Dermis microvascular lymphatic vessel endothelial cell (primary cell): ENCODE results near the gene TUBB3. TPM values are rescaled to one million over a fixed set of nuclear protein-coding genes. Genes with fewer than 3 reads are reported as not detected.
"Not testable (repeated sequence)": the region's sequence is repeated elsewhere in the genome, so short reads cannot be mapped to it uniquely, and the experiment has no call there.

Source experiments
- DNase-seq, 2 donors: peaks; one replicate each; pipeline versions ENCODE4 v3.0.0 to v3.0.0-alpha.2; 2010; ENCODE audit warnings: low read depth in 2 of 2
- total RNA-seq: library from RNA; depleted of rRNA; stranded (reverse); fragments of >200 nt; gene quantifications from 2 replicates; pipeline ENCODE4 v1.2.1, GENCODE V29; 2014

Gene TUBB3
- total RNA-seq, 1 donor from 2014 or later = 137 TPM

GRCh38 chr16:89964201-89964600, 41.1 kb downstream of the TUBB3 start:
- no peak for DNase-seq

DNA sequence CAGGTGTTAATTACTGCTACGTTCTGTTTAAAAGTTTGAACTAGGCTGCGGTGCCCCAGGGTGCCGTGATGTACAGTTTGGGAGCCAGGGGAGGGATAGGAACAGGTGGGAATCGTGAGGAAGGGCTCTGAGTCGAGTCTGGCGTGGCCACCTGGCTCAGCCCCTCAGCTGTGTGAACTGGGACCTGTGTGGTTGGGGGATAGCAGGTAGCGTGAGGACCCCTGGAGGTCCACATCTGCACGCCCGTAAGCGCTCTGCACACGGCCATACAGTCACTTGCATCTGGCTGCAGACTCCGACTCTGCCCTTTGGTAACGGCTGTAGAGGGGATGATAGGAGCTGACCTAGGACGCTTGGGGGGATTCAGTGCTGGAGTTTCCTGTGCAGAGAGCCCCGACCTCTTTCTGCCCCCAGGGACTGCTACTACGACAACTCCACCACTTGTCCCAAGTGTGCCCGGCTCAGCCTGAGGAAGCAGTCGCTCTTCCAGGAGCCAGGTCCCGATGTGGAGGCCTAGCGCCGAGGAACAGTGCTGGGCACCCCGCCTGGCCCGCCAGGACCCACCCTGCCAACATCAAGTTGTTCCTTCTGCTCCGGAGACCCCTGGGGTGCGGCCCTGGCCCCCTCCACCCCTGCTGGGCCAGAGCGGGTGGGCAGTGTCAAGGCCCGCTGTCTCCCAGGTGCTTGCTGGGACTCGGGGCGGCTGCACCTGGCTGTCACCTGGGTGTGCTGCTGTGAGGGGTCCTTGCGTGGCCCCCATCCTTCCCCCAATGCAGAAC, 42.5 kb downstream of the TUBB3 start:
- DNase-seq = no peak

GRCh38 chr16:89966756-89967155, 43.6 kb downstream of the TUBB3 start:
- DNase-seq = no peak

GRCh38 chr16:89967436-89967835, 44.3 kb downstream of the TUBB3 start:
- DNase-seq = not testable (repeated sequence)

GRCh38 chr16:89968074-89968473, 44.9 kb downstream of the TUBB3 start:
- not testable (repeated sequence) for DNase-seq

GRCh38 chr16:89969741-89970410, 46.7 kb downstream of the TUBB3 start:
- DNase-seq = no peak

- DNase-seq = no peak
Measured at GRCh38 chr16:89971495-89972243, 48.5 kb downstream of the TUBB3 start.

DNA sequence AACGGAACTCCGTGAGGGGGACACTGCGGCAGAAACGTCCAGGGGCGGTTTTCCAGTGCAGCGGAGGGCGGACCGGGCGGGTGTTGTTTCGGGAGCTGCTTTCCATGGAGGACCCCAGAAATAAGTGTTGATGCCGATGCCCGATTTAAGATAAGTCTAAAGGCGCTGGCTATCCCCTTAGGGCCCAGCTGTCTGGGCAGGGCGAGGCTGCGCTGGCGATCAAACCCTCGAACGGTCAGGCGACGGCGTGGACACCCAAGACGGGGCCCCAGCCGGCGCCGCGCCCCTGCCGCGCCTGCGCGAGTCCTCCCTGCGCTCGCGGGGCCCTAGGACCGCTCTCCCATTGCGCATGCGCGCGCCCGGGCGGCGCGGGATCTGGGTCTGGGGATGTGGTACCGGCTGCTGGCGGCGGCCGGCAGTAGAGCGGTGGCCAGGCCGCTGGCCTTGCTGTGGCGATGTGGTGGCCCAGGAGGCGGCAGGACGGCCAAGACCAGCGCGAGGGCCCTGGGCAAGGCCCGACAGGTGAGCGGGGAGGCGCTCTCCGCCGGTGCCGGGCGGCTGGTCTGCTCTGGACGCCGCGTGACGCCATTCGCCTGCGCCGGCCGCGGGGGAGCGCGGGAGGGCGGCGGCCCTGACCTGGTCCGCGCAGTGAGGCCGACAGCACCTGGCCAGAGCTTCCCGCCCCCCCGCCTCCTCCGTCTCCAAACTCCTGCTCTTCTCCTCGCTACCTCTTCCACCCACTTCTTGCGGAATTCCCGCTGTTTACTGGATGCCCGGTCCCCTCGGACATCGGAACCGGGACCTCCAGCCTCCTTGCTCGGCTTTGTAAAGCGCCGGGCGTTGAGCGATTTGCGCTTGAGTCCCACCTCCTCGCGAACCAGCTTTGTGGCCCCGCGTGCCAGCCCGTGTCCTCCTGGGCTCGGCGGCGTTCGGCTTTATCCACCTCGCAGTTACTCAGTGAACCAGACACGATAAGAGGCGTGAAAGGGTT, 49.4 kb downstream of the TUBB3 start:
- peak; percentile 75 to 92 for DNase-seq

DNA sequence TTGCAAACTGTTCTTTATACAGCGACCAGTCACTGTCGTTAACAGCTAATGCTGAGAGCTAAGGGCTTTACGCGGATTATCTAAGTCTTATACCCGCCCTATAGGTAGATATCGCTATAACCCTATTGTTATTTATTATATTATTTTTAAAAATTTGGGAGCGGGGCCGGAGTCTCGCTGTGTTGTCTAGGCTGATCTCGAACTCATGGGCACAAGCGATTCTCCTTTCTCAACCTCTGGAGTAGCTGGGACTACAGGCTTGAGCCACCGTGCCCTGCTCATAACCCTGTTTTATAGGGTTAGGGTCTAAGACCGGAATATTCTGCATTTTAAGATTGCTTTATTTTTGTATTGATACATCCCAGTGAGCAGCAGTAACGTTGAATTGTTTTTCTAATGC, 50.1 kb downstream of the TUBB3 start:
- no peak for DNase-seq

- no peak for DNase-seq
Measured at GRCh38 chr16:89973654-89974335, 50.7 kb downstream of the TUBB3 start.

GRCh38 chr16:89974870-89975269, 51.7 kb downstream of the TUBB3 start:
- no peak for DNase-seq

DNA sequence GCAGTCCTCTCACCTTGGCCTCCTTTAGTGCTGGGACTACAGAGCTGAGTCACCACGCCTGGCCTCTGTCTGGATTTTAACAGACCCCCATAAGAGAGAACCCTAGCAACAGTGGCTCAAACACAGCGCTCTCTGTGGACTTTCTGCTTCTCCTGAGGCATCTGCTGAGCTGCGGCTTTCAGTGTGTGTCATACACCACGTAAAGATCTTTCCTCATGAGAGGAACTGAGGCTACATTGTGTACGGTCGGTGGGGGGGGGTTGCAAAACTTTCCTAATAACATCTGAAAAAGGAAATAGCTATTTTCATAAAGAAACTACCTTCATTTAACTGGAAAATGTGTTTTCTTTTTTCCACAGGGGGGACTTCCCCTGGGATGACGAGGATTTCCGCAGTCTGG, 58.3 kb downstream of the TUBB3 start:
- DNase-seq = peak; percentile 64 to 70

- DNase-seq = no peak
Measured at GRCh38 chr16:89982318-89982717, 59.2 kb downstream of the TUBB3 start.

- no peak for DNase-seq
Measured at GRCh38 chr16:89983536-89983935, 60.4 kb downstream of the TUBB3 start.

DNA sequence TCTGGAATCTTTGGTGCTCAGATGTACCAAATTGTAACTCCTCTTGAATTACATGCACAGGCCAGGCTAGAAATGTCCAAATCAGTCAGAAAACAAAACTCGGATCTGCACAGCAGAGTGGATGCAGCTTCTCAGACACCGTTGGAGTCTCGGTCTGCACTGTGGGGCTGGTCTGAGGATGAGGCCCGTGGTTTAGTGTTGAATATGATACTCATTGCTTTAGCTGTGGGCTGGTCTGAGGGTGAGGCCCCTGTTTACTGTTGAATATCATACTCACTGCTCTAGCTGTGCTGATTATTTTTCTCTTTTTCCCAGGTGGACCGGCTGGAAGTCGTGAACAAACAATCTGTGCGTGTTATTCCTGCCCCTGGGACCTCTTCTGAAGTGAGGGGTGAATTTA, 61.1 kb downstream of the TUBB3 start:
- no peak for DNase-seq

- DNase-seq = no peak
Measured at GRCh38 chr16:89985219-89985618, 62.1 kb downstream of the TUBB3 start.
